Liver (tissue), 9 donors: Measurements from ENCODE around the gene ENTPD6. TPM values are rescaled to one million over a fixed set of nuclear protein-coding genes. Genes with fewer than 3 reads are reported as not detected.

Experiments
- DNase-seq: peaks from one replicate; pipeline ENCODE4 v3.0.0-alpha.2; 2017; ENCODE audit warnings: low spot score
- H3K27ac ChIP-seq, 2 donors: one replicate each; pipeline ENCODE4 v1.7.0; 2013; ENCODE audit warnings: inconsistent platforms in 2 of 2, low read length in 2 of 2, control low read depth in 1 of 2, low read depth in 1 of 2, mild to moderate bottlenecking in 1 of 2
- H3K27me3 ChIP-seq, 4 donors: one replicate each; pipeline versions ENCODE4 v1.6.1 to v1.7.0; 2013; ENCODE audit warnings: low read length in 3 of 4, inconsistent platforms in 1 of 4, mild to moderate bottlenecking in 1 of 4, moderate library complexity in 1 of 4; ENCODE audit not compliant: control insufficient read depth in 4 of 4, insufficient read depth in 4 of 4
- H3K36me3 ChIP-seq, 4 donors: one replicate each; pipeline versions ENCODE4 v1.6.1 to v1.7.0; 2013; ENCODE audit warnings: low read length in 3 of 4, mild to moderate bottlenecking in 3 of 4, low read depth in 1 of 4, moderate library complexity in 1 of 4; ENCODE audit not compliant: control insufficient read depth in 4 of 4, insufficient read depth in 3 of 4
- H3K4me1 ChIP-seq, 4 donors: one replicate each; pipeline versions ENCODE4 v1.6.1 to v1.7.0; 2013; ENCODE audit warnings: low read length in 3 of 4, mild to moderate bottlenecking in 3 of 4, moderate library complexity in 1 of 4; ENCODE audit not compliant: control insufficient read depth in 4 of 4, insufficient read depth in 4 of 4
- H3K4me3 ChIP-seq, 3 donors: one replicate each; pipeline versions ENCODE4 v1.6.1 to v1.7.0; 2013; ENCODE audit warnings: low read length in 3 of 3, control low read depth in 1 of 3, low read depth in 1 of 3, mild to moderate bottlenecking in 1 of 3
- H3K9ac ChIP-seq, 2 donors: one replicate each; pipeline ENCODE4 v1.7.0; 2013; ENCODE audit warnings: low read length in 2 of 2, mild to moderate bottlenecking in 2 of 2, moderate library complexity in 2 of 2, control low read depth in 1 of 2, low read depth in 1 of 2
- H3K9me3 ChIP-seq, 4 donors: one replicate each; pipeline versions ENCODE4 v1.6.1 to v1.7.0; 2013; ENCODE audit warnings: low read length in 3 of 4; ENCODE audit not compliant: control insufficient read depth in 4 of 4
- ATF3 ChIP-seq: IDR thresholded peaks from 2 replicates; pipeline ENCODE4 v1.6.1; 2016; ENCODE audit warnings: antibody characterized with exemption
- CTCF ChIP-seq: fragments of 150-350 bp; IDR thresholded peaks from 2 replicates; pipeline ENCODE4 v1.5.1; 2017; ENCODE audit warnings: improper control_type of control experiment, low read depth, low read length; ENCODE audit not compliant: missing input control
- FOXA1 ChIP-seq: IDR thresholded peaks from 2 replicates; pipeline ENCODE4 v1.6.1; 2016; ENCODE audit warnings: antibody characterized with exemption
- FOXA2 ChIP-seq: IDR thresholded peaks from 2 replicates; pipeline ENCODE4 v1.6.1; 2016; ENCODE audit warnings: antibody characterized with exemption
- GABPA ChIP-seq, 2 donors: IDR thresholded peaks in 1 of 2; conservative IDR thresholded peaks in 1 of 2; 2 replicates each; pipeline ENCODE4 v1.6.1; 2016; ENCODE audit warnings: antibody characterized with exemption in 2 of 2, mild to moderate bottlenecking in 1 of 2, moderate library complexity in 1 of 2
- HNF4A ChIP-seq, 2 donors: conservative IDR thresholded peaks; 2 replicates each; pipeline ENCODE4 v1.6.1; 2016; ENCODE audit warnings: antibody characterized with exemption in 2 of 2, mild to moderate bottlenecking in 2 of 2
- HNF4G ChIP-seq: IDR thresholded peaks from 2 replicates; pipeline ENCODE4 v1.6.1; 2016; ENCODE audit warnings: antibody characterized with exemption
- JUND ChIP-seq, 2 donors: IDR thresholded peaks; 2 replicates each; pipeline ENCODE4 v1.6.1; 2016; ENCODE audit warnings: antibody characterized with exemption in 2 of 2
- MAX ChIP-seq: IDR thresholded peaks from 2 replicates; pipeline ENCODE4 v1.6.1; 2016; ENCODE audit warnings: antibody characterized with exemption
- RAD21 ChIP-seq, 2 donors: IDR thresholded peaks; 2 replicates each; pipeline ENCODE4 v1.6.1; 2016; ENCODE audit warnings: antibody characterized with exemption in 2 of 2, mild to moderate bottlenecking in 2 of 2
- REST ChIP-seq: IDR thresholded peaks from 2 replicates; pipeline ENCODE4 v1.6.1; 2016; ENCODE audit warnings: antibody characterized with exemption, mild to moderate bottlenecking
- RXRA ChIP-seq, 2 donors: IDR thresholded peaks; 2 replicates each; pipeline ENCODE4 v1.6.1; 2017 to 2018; ENCODE audit warnings: antibody characterized with exemption in 2 of 2, mild to moderate bottlenecking in 1 of 2
- TAF1 ChIP-seq: conservative IDR thresholded peaks from 2 replicates; pipeline ENCODE4 v1.6.1; 2016; ENCODE audit warnings: antibody characterized with exemption, mild to moderate bottlenecking
- YY1 ChIP-seq: IDR thresholded peaks from 2 replicates; pipeline ENCODE4 v1.6.1; 2016; ENCODE audit warnings: antibody characterized with exemption, mild to moderate bottlenecking
- WGBS: extraction: QIAGEN DNeasy Blood & Tissue Kit; methylation state at CpG from one replicate; pipeline ENCODE4 v1.1.7; 2013; 5-methylcytosine and 5-hydroxymethylcytosine counted together
- polyA plus RNA-seq, 2 donors: library from polyadenylated mRNA; stranded (reverse) in 1 of 2; unstranded in 1 of 2; fragments of 200-250 nt in 1 of 2; fragments of >200 nt in 1 of 2; fragmentation: Nextera tagmentation in 1 of 2; extraction: Ambion mirVana in 1 of 2; gene quantifications; one replicate each; pipeline versions ENCODE4 v1.2.1 to v1.2.3, GENCODE V29; 2013 to 2015
- total RNA-seq, 2 donors: library from RNA; depleted of rRNA; stranded (reverse); fragments of >200 nt; gene quantifications; one replicate each; pipeline ENCODE4 v1.2.3, GENCODE V29; 2014
- donor health status: healthy.
- donor health status: healthy.
- donor health status: healthy.
- donor health status: healthy.
- donor health status: healthy.

The ENTPD6 gene
- total and polyA plus RNA-seq, 4 donors: 14.9 to 29.9 (median 24.4) TPM

GRCh38 chr20:25249198-25249931, 53.9 kb downstream of the ENTPD6 start:
- no peak for TF ChIP-seq HNF4G
- no peak for TF ChIP-seq MAX
- no peak for TF ChIP-seq ATF3
- Histone ChIP-seq H3K4me1 (peaks cover 3 to 26% (median 16%) of the 10 kb centered on the region in 4 donors), H3K4me3 (no peak overlapping the region), H3K9ac (no peak overlapping the region), H3K9me3 (no peaks in the 10 kb centered on the region), H3K27ac (no peak overlapping the region), H3K27me3 (no peaks in the 10 kb centered on the region), H3K36me3 (no peaks in the 10 kb centered on the region)
- WGBS: 81% methylated on average over 9 of the region's 9 CpGs
- DNase-seq: no peak

- no peaks in the 10 kb centered on the region for H3K9me3 ChIP-seq
- DNase-seq: no peak
- no peak overlapping the region for H3K4me3 ChIP-seq
- no peak overlapping the region for H3K9ac ChIP-seq
- TF ChIP-seq HNF4A (conservative IDR thresholded peaks at IDR 0.05) (no peak), YY1 (no peak), JUND (IDR thresholded peaks at IDR 0.05) (no peak), REST (no peak), GABPA (IDR thresholded peaks at IDR 0.05 in 1 of 2, conservative IDR thresholded peaks at IDR 0.05 in 1 of 2) (no peak), RXRA (IDR thresholded peaks at IDR 0.05) (no peak), FOXA1 (no peak), CTCF (no peak), FOXA2 (no peak), TAF1 (no peak), RAD21 (IDR thresholded peaks at IDR 0.05) (no peak)
- no peaks in the 10 kb centered on the region for H3K27me3 ChIP-seq
- no peak overlapping the region for H3K27ac ChIP-seq
- H3K4me1 ChIP-seq: peaks cover 3 to 28% (median 16%) of the 10 kb centered on the region in 4 donors
- H3K36me3 ChIP-seq: no peaks in the 10 kb centered on the region
- 89% methylated on average over 3 of the region's 3 CpGs for WGBS
Observed at GRCh38 chr20:25250508-25250907, 55.0 kb downstream of the ENTPD6 start.
